GM21717 (cell line): Measurements from ENCODE around the gene ICAM2.
"Not testable (repeated sequence)": the region's sequence is repeated elsewhere in the genome, so short reads cannot be mapped to it uniquely, and the experiment has no call there.

Experiments used
- ATAC-seq: cut with Tn5 transposase; IDR thresholded peaks from one replicate; pipeline ENCODE4 v1.9.1; 2021; ENCODE audit warnings: mild to moderate bottlenecking, moderate library complexity; ENCODE audit not compliant: unreplicated experiment

The ICAM2 gene

DNA sequence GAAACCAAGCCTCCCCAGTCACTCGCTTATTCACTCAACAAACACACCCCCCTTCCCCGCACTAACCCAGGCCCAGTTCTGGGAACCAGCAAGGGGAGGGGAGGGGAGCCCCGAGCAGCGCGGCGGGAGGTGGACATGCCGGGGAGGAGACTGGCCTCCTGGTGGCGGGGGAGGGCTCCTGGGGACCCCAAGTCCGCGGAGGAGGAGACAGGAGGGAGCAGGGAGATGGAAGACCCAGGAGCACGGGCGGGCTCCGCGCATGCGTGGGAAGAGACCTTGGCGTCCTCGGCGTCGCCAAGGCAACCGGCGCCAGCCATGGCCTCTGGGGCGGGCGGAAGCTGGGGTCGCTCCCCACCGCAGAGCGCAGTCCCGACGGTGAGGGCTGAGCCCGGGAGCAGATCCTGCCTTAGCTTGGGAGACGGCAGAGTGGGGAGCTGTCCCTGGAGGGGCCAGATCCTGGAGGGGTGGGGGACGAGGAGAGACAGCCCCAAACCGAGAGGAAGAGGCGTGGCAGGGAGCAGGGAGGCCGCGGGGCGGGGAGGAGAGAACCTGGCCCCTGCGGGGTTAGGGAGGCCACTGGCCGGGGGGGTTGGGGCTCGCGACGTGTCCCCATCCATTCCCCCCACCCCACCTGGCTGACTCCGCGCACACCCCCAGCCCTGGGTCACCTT, 22.2 kb downstream of the ICAM2 start, which contains the start of gene PRR29:
Gene PRR29, plus strand, starts transcription at position 302 of the 671 bp plus-strand sequence. Its CDS starts 14 bp downstream, at position 316.
- no peak for ATAC-seq

DNA sequence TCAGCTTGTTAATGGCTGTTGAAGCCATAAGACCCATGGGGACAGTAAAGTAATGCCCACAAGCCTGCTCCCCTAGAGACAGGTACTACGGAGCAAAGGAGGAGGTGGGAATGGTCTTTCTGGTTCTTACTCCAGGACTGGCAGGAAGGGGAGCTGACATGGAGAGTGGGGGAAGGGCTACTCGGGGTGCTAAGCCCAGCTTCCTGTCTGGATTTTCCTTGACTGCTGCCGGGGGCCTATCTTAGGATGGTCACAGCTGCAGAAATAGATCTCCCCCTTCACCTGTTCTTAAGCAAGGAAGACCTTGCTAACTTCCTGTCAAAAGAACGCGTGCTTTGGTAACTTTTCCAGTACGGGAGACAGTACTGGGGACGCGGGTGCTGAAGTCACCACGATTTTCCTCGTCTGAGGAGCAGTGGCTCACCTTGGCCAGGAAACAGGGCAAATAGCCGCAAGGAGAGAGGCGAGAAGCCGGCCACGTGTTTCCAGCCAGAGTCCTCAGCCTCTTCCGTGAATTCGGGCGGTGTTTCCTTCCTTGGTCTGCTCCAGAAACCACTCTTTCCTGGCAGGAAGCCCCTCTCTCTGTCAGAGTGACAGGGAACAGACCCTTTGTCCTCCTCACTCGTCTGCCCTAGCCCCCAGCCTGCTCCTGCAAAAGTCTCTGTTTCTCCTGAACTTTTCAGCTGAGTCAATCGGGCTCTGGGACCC, 22.9 kb downstream of the ICAM2 start:
- ATAC-seq = no peak

DNA sequence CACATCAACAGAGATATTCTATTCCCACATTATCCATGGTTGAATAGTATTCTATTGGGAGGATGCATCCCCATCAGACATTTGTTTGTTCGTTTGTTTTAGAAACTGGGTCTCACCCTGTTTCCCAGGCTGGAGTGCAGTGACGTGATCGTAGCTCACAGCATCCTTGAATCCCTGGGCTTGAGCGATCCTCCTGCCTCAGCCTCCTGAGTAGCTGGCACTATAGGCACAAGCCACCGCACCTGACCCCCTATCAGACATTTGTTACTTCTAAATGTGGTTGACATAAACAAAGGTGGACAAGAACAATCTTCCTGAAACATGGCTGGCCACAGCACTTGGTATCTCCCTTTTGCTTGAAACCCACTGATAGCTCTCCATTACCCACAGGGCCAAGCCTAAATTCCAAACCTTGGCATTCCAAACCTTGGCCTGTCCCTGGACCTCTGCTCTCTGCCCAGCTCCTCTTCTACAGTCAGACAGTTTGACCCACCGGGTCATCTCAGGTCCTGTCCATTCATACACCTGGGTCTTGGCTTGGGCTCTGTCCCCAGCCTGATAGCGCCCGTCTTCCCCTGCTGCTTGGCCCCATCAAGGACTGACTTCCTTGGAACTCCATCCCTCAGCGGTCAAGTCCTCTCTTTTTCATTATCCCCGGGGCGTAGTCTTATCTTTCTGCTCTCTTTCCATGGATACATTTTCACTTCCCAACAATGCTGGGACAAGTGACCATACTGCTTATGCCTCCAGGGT, 23.8 kb downstream of the ICAM2 start:
- ATAC-seq = no peak

DNA sequence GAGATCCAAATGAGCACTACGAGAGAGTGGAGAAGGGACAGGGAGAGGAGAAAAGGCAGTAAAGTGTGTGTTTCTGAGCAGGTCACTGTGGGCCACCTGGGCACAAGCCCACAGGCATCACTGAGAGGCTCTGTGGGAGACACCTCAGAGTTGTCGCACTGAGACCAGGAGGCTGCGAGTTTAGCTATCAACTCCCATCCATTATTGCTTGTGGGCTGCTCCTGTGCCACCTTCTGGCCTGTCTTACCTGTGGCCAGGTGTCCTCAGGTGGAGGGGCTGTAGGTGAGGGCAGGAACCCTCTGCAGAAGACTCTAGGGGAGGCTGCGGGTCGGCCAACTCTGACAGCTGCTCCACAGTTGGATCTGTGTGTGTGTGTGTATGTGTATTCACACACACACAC, 24.8 kb downstream of the ICAM2 start:
- no peak for ATAC-seq

DNA sequence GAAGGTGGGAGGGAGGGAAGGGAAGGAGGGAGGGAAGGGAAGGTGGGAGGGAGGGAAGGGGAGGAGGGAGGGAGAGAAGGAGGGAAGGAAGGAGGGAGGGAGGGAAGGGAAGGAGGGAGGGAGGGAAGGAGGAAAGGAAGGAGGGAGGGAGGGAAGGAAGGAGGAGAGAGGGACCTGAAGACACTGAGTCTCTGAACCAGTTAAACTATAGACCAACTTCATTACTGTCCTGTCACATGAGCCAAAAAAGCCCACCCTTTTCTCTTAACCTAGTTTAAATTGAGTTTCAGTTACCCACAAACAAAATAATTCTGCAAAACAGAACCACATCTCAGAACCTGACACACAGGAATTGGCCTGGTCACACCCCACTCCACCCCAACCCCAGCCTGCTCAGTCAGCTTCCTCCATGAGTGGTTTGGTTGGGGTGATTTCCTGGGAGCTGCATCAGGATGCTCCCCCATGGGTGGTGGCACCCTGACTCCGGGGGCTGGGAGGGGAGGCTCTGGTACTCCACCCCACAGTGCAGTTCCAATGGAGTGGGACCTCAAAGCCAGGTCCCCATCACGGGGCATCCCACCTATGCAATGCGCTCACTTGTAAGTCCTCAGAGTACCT, 27.0 kb downstream of the ICAM2 start:
- ATAC-seq = no peak

DNA sequence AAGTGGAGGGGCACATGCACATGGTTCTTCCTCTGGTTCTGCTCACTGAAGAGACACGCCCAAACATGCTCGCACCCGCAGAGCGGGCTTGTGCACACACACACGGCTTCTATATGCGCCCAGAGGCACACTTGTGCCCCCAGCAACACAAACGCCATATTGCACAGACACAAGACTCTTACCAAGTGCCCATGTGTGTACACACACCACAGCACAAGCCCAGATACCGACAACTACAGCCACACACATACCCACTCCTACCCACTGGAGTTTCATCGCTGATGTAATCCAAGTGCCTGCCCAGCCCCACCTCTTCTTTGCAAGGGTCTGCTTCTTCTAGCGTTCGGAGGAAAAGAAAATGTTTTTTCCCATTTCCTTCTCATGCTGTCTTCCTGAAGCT, 28.8 kb downstream of the ICAM2 start:
- no peak for ATAC-seq

DNA sequence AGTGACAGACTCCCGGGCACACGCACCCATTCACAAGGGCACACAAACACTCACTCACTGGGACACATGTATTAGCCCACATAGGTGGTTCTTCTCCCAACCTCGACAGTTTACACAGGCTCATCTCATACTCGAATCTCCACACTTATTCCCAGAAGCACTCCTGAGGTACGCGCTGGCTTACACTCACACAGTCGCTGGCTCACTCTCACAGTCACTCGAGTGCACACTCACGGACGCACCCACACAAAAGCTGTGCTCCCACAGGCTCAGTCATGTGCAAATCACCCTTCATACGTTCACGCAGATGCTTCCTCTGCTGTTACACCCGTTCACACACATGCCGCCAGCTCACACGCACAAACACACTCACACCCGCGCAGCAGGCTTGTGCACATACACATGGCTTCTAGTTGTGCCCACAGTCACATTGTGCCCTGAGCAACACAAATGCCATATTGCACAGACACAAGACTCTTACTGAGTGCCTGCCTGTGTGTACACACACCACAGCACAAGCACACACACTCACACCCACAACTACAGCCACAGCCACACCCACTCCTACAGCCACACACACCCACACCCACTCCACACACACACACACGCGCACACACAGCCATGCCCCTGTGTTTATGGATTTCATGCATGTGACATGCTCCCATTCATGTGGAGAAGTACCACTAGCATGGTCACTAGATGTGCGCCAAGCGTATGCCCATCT, 30.6 kb downstream of the ICAM2 start:
- no peak for ATAC-seq

DNA sequence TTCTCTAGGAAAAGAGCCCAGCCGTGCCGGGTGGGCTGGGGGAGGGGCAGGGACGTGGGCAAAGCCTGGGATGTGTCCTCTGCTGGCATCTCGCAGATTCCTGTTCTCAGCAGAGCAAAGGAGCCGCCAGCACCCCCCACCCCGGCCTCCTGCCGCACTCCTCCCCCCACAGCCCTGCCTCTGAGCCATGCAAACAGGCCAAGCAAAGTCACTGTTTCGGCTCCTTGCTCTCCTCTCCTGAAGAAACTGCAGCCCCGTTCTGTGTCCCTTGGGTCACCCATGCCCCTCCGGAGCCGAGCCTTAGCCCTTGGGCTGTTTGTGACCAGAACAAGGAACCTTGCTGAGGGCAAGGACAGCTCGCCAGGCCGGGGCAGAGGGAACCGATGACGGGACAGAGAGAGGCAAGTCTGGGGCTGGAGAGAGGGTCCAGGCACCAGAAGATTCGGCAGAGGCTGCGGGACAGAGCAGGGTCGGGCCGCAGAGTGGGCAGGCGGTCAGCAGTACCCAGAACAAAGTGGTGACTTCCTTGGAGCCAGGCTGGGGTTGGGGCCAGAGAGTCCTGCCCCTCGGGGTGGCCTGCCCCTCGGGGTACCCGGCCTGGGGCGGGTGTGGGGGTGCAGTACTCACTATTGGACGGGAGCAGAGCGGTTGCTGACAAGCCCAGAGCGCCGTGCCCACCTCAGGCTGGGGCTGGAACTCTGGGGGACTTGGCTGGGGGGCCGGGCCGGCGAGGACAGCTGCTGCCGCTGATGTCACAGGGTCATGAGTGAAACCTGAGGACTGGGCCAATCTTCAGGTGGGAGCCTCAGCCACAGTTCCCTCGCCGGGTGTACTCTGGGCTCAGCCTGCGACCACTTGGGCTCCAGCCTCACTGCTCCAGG, 31.5 kb downstream of the ICAM2 start:
- ATAC-seq = no peak

DNA sequence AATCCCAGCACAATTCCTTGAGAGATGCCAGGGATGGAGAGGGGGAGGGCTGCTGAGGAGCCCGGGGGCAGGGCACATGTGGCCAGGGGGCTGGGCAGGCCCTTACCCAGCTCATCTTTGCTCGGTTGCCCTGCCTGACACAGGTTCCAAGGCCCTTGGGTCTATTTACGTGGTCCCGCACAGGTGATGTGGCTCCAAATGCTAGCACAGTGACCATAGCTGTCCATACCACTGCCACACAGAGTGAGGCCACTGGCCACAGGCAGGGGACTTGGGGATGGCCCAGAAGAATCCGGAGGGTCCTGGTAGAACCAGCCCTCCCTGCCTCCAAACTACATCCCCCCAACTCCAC, 32.3 kb downstream of the ICAM2 start:
- ATAC-seq = no peak

DNA sequence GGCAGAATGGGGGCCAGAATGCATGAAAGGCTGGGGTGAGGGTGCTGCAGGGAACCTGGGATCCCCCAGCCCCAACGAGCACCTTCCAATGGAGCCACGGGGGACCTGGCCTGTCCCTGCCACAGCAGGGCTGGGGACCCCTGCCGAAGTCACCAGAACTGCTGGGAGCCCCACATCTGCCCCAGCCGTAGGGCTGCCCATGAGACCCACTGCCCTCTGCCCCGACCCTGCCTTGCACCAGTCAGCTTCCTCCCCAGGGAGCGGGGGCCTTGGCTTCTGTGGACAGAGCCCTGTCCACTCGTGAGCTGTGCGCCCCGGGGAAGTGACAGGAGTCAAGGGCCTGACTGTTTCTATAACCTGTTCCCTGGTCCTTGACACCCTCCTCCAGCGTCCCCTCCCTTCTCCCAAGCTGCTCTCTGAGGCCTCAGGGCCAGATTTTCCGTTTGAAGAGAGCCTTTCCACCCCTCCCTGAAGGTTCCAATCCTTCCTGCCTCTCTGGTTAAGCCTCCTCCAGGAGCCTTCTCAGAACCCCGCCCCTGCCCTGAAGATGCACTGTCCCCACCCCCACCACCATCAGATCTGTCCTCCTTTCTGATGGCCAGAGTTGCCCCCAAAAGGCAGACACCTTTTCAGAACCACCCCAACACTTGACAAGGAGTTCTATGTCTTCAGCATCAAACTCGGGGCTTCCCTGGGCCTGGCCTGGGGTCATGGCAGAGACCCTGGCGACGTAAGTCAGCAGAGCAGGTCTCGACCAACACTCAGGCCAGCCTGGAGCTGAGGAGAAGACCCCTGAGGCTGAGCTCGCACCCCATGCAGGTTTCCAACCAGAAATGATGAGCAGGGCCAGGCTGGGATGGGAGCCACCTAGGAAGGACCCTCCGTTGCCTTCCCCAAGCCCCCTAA, 33.0 kb downstream of the ICAM2 start:
- no peak for ATAC-seq

DNA sequence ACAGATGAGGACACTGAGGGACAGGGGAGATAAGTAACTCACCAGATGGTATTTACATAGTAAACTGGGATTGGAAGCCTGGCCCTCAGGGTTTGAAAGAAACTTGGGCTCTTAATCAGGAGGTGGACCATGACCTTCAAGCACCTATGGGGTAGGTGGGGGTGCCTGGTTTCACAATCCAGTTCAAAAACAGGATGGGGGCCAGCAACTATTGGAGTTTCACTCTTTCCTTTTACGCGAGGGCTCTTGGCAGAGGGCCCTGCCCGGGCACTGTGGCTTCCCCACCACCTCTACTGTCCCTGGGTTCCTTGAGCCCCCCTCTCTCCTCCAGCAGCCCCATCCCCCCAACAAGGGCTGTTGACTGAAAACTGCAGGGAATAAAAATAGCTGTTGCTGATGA, 33.6 kb downstream of the ICAM2 start:
- ATAC-seq = no peak

DNA sequence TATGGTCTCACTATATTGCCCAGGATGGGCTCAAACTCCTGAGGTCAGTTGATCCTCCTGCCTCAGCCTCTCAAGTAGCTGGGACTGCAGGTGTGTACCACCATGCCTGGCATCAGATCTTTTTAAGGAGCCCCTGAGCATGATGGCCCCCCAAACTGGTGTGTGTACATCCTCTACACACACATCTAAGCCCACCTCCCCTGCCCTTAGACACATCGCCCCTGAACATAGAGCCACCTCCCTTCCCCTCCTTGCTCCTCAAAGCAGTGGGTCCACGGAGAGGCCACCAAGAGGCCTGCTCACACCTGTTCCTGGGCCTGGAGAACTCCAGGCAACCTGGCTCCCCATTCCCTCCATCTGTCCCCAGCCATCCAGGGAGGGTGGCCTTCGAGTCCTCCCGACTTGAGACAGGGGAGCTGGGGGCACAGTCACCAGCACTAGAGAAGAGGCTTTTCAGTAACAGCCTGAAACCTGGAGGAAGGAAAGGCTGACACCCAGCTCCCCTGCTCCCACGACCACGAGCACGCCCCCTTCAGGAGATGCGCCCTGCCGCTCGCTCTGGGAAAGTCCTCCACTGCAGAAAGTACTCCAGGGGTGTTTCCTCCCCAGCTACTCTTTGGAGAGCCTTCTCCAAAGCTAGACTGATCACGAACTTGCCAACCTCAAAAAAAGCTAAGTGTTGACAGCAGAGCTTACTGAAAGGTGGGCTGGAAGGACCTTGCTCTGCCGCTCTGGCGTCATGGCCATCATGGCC, 34.9 kb downstream of the ICAM2 start:
- no peak for ATAC-seq

DNA sequence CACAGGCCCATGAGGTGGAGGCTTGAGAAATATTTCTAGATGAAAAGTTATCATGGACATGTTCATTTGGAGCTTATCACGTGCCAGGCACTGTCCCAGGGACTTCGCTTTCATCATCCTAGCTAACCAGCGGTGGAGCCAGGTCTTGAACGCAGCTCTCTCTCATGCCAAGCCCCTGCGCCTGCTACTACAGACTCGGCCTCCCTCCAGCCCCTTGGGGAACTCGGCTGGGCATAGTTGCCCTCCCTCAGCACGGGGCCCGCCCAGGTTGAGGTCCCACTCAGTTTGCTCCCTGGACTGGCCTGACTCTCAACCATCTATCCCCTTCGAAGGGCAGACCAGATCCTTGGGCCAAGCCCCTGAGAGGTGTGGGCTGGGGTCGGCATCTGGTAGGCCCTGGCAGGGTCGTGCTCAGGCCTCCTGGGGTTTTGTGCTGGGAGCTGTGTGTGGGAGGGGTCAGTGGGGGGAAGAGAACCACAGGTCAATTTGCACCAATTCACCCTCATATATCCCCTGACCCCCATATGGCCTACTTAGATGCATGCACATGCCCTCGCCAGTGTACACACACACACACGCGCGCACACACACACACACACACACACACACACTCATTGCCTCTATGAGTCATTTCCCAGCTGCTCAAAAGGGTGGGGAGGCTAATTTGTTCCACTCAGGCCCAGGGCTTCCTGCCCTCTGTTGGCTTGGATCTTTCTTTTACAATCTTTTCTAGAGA, 35.6 kb downstream of the ICAM2 start:
- ATAC-seq = no peak

DNA sequence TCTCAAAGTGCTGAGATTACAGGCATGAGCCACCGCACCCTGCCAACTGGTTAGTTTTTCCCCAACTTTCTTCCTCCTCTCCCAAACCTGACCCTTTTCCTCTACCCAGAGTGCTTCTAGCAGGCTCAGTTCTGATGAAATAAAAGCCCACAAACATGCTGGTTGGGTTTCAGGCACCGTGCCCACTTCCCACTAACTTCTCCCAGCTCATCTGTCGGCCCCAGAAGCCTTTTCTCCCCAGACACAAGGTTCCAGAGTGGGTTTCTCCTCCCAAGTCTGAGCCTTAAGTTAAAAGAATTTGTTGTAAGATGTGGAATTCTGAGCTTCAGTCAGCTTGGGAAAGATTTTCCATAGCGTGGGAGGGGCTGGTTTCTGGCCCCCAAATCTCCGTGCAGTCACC, 36.2 kb downstream of the ICAM2 start:
- ATAC-seq = no peak

DNA sequence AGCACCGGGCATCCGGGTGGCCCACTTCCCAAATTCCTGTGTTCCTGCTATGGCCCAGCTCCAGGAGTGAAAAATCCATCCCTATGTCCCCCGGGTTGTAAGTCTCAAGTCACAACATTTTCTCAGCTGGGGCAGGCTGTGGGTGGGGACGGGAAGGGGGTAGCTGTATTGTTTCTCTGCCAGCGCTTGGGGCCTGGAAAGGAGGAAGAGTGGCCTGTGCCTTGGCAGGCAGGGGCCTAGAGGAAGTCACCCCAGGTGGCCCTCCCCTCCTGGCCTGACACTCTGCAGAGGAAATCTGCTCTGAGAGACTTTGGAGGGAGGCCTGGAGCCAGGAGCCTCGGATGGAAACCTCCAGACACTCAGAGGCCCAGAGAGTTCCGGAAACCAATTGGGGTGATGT, 37.1 kb downstream of the ICAM2 start:
- no peak for ATAC-seq

DNA sequence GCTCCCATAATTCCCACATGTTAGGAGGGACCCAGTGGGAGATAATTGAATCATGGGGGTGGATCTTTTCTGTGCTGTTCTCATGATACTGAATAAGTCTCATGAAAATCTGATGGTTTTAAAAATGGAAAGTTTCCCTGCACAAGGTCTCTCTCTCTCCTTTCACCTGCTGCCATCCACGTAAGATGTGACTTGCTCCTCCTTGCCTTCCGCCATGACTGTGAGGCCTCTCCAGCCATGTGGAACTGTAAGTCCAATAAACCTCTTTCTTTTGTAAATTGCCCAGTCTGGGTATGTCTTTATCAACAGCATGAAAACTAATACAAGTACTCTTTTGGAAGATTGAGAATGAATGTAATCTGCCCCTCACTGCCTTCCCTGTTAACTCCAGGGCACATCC, 37.8 kb downstream of the ICAM2 start:
- not testable (repeated sequence) for ATAC-seq
